Esophagus muscularis mucosa (tissue), 4 donors: ENCODE data around the gene CDH4.

Experiments
- CTCF ChIP-seq, 3 experiments: fragments of 200-600 bp in 2 of 3; fragments of 450-650 bp in 1 of 3; sonication (generic) in 2 of 3; IDR thresholded peaks; one replicate each; pipeline ENCODE4 v1.5.1; 2017 to 2019; ENCODE audit warnings: antibody characterized with exemption in 3 of 3, mild to moderate bottlenecking in 2 of 3, moderate library complexity in 1 of 3
- EP300 ChIP-seq: sonication (generic); formaldehyde crosslinking; IDR thresholded peaks from one replicate; pipeline ENCODE4 v1.6.1; 2017; ENCODE audit warnings: antibody characterized with exemption
- POLR2AphosphoS5 ChIP-seq, 2 donors: sonication (generic); formaldehyde crosslinking; IDR thresholded peaks; one replicate each; pipeline ENCODE4 v1.6.1; 2017; ENCODE audit warnings: antibody characterized with exemption in 2 of 2

- TF ChIP-seq CTCF (IDR thresholded peaks at IDR 0.05), result no peak
- TF ChIP-seq EP300, result no peak
- no peak for TF ChIP-seq POLR2AphosphoS5 (IDR thresholded peaks at IDR 0.05)
These were observed 353.2 kb downstream of the CDH4 start for GRCh38 chr20:61605283-61605682.
